GM21717 (cell line): ENCODE results near the gene CMTM1.
"Not testable (repeated sequence)": the region's sequence is repeated elsewhere in the genome, so short reads cannot be mapped to it uniquely, and the experiment has no call there.

ENCODE experiments used
- ATAC-seq: cut with Tn5 transposase; IDR thresholded peaks from one replicate; pipeline ENCODE4 v1.9.1; 2021; ENCODE audit warnings: mild to moderate bottlenecking, moderate library complexity; ENCODE audit not compliant: unreplicated experiment

CMTM1 gene

GRCh38 chr16:66588981-66589713 lies 22.9 kb downstream of the CMTM1 start:
- no peak for ATAC-seq

- no peak for ATAC-seq
Observed at GRCh38 chr16:66590322-66590721, 24.1 kb downstream of the CMTM1 start.

GRCh38 chr16:66591018-66591417 lies 24.8 kb downstream of the CMTM1 start:
- no peak for ATAC-seq

DNA sequence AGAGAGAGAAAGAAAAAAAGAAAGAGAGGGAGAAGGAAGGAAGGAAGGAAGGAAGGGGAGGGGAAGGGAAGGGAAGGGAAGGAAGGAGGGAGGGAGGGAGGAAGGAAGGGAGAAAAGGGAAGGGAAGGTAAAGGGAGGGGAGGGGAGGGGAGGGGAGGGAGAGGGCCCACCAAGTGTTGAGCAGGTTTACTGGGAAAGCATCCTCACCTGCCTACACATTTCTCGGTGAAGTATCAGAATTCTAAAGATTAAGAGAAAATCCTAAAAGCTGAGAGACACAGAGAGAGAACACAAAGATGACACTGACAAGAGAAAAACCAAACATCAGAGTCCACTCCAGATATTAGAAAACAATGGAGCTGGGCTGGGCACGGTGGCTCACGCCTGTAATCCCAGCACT lies 26.0 kb downstream of the CMTM1 start:
- no peak for ATAC-seq

GRCh38 chr16:66592814-66593213 lies 26.6 kb downstream of the CMTM1 start:
- no peak for ATAC-seq

DNA sequence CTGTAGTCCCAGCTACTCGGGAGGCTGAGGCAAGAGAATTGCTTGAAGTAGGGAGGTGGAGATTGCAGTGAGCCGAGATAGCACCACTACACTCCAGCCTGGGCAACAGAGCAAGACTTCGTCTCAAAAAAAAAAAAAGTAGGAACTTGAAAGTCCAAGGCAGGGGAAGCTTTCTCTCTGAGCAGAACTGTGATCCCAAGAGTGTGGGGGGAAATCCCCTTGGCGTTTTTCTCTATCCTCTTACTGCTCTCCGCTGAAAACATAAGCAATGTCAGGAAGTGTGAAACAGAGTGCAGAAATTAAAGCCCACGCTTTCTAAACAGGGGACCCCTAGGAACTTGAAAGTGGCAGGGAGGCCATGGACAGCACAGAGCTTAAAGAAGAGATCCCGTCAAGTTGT lies 28.5 kb downstream of the CMTM1 start:
- ATAC-seq, result no peak

DNA sequence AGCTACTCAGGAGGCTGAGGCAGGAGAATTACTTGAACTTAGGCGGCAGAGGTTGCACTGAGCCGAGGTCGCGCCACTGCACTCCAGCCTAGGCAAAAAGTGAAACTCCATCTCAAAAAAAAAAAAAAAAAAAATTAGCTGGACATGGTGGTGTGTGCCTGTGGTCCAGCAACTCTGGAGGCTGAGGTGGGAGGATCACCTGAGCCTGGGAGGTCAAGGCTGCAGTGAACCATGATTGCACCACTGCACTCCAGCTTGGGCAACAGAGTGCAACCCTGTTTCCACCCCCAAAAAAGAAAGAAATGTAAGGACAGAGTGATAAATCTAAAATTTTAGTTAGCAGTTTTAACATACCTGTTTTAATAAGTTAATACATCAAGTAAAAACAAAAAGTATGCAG lies 30.3 kb downstream of the CMTM1 start:
- ATAC-seq, result not testable (repeated sequence)

- ATAC-seq, result no peak
Observed at GRCh38 chr16:66596986-66597848, 31.0 kb downstream of the CMTM1 start.

DNA sequence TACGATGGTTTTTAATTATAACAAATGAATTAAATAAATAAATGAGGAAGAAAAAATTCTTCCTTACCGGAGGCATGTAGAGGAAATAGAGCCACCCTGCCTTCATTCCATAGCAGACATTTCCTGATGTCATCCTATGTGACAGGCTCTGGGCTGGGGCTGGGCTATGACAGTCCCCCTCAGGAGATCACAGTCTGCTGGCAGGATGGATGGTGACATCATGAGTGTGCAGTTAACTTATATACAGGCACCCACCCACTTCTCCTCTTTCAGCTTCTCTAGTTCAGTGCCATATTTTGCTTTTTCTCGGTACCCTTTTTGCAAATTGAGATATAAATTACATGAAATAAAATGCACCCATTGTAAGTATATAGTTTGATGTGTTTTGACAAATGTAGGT lies 31.9 kb downstream of the CMTM1 start:
- no peak for ATAC-seq

GRCh38 chr16:66599726-66600125 lies 33.5 kb downstream of the CMTM1 start:
- no peak for ATAC-seq

- no peak for ATAC-seq
Observed at GRCh38 chr16:66600477-66600876, 34.2 kb downstream of the CMTM1 start.

- no peak for ATAC-seq
Observed at GRCh38 chr16:66601471-66601870, 35.2 kb downstream of the CMTM1 start.

- ATAC-seq, result no peak
Observed at GRCh38 chr16:66603537-66604375, 37.5 kb downstream of the CMTM1 start.

GRCh38 chr16:66604376-66605176 lies 38.3 kb downstream of the CMTM1 start, which contains the start of gene CMTM3:
Gene CMTM3, plus strand, starts transcription at chr16:66604704. Its CDS starts 102 bp downstream, at chr16:66604806.
- peak; percentile 56 for ATAC-seq

- ATAC-seq, result no peak
Observed at GRCh38 chr16:66605177-66605978, 39.1 kb downstream of the CMTM1 start.

DNA sequence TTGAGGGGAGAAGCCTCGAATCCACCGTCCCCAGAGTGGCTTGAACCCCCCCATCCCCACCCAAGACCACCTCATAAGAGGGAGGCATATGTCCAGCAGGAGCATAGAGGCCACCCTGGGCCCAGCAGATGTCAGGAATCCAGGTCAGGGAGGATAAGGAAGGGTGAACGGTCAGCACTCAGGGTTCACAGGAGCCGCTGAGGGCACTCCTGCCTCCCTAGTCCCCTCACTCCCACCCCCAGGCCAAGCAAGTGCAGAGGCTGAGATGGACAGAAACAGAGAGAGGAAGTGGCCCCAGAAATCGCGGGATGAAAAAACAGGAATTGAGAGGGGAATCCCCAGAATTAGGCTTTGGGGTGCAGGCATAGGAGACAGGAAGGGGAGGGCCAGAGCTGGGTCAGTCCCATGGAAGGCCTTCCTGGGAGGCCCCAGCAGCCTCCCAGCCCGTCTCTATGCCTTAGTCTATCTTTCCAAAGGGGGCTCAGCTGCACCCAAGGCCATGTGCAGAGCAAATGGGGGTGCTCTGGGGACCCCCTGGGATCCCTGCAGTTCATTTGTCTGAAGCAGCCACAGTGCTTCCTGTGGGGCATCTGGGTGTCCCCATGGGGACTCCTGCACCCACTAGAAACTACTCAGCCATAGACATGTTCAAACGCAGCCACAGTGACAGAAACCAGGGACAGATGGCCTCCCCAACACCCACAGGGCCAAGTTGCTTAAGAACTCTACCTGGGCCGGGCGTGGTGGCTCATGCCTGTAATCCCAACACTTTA lies 39.9 kb downstream of the CMTM1 start:
- peak; percentile 40 for ATAC-seq

GRCh38 chr16:66608241-66609138 lies 42.3 kb downstream of the CMTM1 start:
- peak; percentile 54 for ATAC-seq

DNA sequence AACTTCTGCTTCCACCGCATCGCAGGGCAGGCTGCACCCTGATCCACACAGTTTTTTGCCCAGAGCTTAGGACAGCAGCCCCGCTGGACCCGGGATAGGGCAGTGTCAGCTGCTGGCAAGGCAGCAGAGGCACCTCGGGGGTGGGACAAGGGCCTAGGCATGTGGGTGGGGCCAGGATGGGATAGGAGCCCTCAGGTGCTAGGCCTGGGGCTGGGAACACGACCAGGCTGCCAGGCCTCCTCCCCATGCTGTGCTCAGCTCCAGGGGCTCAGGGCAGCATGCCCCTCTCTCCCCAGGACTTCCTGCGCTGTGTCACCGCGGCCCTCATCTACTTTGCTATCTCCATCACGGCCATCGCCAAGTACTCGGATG lies 42.9 kb downstream of the CMTM1 start:
- no peak for ATAC-seq
